ENCODE results near the gene SLC2A6.

Gene SLC2A6, protein sequence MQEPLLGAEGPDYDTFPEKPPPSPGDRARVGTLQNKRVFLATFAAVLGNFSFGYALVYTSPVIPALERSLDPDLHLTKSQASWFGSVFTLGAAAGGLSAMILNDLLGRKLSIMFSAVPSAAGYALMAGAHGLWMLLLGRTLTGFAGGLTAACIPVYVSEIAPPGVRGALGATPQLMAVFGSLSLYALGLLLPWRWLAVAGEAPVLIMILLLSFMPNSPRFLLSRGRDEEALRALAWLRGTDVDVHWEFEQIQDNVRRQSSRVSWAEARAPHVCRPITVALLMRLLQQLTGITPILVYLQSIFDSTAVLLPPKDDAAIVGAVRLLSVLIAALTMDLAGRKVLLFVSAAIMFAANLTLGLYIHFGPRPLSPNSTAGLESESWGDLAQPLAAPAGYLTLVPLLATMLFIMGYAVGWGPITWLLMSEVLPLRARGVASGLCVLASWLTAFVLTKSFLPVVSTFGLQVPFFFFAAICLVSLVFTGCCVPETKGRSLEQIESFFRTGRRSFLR

DNA sequence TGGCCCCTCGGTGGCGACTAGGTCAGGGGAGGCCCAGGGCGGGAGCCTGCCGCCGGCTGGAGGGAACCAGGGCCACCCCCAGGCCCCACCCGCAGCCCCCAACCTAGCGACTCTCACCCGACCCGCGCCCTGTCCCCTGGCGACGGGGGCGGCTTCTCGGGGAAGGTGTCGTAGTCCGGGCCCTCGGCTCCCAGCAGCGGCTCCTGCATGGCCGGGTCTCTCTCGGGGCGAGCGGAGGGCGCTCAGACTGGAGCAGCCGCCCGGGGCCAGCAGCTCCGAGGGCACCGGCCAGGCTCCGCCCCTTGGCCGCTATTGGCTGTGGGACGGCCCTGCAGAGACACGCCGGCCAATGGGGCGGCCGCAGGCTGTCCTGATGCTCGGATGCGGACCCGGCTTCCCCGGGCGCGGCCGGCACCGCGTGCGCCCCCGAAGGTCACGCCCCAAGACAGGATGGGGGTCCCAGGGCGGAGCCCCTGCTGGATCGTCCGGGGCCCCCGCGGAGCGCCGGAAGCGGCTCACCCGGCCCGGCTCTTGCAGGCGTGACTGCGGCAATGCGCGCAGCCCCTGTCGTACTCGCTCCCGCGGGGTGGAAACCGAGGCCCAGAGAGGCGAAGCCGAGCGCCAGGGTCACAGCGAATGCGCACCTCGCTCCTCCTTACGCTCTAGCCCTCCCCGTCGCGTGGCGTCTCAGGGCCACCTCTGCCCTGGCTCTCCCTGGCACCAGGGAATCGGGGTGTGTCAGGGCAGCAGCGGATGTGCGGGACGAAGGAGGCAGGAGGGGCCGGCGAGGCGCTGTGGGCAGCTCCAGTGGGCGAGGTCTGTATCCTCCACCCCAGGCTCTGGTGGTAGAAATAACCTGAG is at the start of gene SLC2A6:
Gene SLC2A6, minus strand, starts transcription at position 249 of the 861 bp plus-strand sequence. Its CDS starts 40 bp downstream, at position 209.
- DNase-seq (ENCODE audit: low read depth): peak; percentile 86

DNA sequence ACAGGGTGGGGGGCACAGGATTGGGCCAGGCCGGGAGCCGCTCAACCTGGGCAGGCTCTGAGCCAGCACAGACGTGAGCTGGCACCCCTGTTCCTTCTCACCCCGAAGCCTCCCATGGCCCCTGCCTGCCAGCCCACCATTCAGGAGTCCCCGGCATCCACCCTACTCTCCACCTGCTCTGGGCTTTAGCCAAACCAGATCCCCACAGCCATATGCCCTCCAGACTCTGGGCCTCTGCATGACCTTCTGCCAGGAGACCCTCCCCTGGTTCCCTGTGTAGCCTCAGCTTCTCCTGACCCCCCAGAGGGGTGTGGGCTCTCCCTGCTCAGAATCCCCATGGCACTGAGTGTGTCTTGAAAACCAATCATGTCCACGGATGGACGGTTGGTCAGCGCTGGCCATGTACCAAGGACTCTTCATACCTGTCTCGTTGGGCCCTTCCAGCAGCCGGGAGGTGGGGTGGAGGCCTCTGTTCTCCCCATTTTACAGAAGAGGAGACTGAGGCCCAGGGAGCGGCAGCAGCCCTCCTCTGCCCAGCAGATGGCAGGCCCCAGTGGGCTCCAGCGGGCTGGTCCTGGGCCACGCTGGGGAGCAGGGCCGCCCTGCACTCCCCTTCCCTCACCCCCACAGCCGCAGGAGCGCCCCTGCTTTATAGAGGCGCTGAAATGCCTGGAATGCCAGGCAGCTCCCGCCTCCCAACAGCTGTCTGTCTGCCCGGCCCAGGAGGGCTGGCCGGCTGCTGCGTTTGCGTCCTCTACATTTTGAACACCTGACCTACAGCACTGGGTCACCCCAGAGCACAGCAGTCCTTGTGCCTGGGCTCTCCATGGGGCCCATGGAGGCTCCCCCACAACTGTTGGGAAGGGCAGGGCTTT is 49.3 kb upstream of the SLC2A6 start:
- no peak for DNase-seq (ENCODE audit: low read depth)

DNA sequence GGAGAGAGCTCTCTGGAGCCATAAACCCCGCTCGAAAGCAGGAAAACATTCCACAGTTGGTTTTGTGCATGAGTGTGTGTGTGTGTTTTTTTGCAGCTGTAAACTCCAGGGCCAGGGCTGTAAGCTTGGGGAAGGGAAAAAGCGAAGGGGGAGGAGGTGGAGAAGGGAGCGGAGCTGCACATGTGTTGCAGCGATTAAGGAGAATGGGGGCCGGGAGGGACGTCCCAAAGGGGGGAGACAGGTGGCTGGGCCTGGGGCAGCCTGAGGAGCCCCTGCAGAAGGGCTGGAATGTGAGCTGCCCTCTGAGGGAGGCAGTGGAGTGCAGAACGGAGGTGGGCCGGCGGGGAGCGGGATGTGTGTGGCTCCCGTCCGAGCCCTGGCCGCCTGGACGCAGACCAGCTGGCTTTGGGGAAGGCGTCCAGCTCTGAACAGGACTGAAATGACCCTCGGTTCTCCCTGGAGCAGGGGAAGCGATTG is 48.6 kb upstream of the SLC2A6 start:
- DNase-seq (ENCODE audit: low read depth): no peak

DNA sequence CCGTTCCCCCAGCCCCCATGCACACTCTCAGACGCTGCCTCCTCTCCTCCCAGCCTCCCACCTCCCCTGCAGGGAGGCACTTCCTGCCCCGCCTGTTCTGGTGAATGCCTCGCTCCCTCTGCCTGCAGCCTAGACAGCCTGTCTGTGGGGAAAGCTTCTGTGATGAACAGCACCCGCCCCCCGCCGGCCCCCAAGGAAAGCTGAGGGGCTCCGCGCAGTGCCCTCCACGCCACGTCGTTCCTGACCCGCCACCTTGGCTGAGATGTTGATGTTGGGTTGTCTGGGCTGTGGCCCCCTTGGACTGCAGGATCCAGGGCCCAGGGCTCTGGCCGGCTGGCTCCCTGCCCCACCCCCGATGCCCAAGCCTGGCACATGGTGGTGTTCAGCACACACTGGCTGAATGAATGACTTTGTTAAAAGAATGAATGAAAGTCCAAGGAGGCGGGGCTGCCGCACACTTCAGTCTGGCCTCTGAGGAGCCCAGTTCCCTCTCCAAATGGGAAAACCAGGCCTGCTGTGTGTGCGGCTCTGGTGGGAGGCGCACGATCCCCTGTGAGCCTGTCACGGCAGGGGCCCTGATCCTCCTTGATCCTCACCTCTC is 47.9 kb upstream of the SLC2A6 start:
- no peak for DNase-seq (ENCODE audit: low read depth)

DNA sequence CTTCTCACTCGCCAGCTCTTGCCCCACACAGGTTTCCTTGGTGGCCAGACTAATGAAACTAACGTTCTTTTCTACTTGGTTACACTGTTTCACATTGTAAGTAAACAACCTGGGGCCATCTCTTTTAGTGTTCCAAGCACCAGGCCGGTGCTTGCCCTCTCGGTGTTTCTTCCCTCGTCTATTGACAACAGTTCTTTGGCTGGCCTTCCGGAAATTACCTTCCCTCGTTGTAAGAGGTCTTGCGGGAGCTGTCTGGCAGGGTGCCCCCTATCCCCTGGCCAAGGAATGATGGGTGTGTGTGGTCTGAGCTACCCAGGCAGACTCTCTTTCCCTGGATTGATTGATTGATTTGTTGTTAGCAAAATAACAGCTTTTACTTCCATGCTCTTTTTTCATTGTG is 46.8 kb upstream of the SLC2A6 start:
- no peak for DNase-seq (ENCODE audit: low read depth)

DNA sequence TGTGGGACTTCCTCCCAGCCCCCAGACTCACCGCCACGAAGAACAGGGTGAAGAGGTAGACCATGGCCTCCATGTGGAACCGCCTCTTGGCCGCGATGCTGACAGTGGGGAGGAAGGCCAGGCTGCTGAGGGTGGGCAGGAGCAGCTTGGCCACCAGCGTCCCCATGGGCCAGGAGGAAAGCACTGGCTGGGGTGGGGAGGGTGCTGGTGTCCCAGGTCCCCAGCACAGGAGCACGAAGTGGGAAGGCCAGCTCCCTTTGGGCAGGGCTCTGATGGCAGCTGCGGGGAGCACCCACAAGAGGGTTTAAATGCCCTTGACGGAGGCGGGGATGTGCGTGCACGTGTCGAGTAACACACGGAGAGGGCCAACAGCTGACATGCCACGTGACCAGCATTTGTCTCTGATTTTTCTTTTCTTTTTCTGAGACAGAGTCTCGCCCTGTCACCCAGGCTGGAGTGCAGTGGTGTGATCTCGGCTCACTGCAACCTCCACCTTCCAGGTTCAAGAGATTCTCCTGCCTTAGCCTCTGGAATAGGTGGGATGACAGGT is 45.9 kb upstream of the SLC2A6 start, which contains the start of gene MYMK:
Gene MYMK, minus strand, starts transcription at position 281 of the 550 bp plus-strand sequence. Its CDS starts 115 bp downstream, at position 166.
- DNase-seq (ENCODE audit: low read depth): no peak

DNA sequence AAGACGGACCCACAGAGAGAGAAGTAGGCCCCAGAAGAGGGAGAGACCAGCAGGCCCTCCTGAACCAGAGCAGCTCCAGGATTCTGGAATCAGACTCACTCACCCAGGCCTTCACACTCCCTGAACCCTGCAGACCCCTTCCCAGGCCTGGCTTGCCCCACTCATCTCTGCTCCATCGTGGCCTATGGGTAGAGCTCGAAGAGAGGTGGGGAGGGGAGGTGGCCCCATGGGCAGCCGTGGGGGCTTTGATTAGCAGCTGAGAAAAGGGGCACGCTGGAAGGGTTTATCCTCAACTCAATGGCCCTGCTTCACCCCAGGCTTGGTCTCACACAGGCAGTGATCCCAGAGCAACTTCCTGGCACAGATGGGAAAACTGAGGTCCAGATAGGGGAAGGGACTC is 45.2 kb upstream of the SLC2A6 start:
- DNase-seq (ENCODE audit: low read depth): no peak

DNA sequence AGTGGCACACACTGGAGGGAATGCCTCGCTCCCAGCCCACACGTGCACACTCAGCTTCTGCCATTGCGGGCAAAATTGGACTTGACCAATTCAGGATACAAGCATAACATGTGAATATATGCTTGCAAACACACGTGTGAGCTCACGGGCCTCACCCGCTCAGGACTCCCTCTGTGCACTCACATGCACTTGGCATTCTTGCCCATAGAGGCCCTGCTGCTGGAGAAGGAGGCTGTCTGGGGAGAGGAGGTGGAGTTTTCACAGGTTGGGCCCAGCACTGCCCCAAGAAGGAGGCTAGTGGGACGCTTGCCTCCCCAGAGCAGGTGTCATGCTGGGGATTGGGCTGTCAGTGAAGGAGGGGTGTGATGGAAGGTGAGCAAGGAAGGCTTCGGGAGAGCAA is 44.2 kb upstream of the SLC2A6 start:
- no peak for DNase-seq (ENCODE audit: low read depth)

DNA sequence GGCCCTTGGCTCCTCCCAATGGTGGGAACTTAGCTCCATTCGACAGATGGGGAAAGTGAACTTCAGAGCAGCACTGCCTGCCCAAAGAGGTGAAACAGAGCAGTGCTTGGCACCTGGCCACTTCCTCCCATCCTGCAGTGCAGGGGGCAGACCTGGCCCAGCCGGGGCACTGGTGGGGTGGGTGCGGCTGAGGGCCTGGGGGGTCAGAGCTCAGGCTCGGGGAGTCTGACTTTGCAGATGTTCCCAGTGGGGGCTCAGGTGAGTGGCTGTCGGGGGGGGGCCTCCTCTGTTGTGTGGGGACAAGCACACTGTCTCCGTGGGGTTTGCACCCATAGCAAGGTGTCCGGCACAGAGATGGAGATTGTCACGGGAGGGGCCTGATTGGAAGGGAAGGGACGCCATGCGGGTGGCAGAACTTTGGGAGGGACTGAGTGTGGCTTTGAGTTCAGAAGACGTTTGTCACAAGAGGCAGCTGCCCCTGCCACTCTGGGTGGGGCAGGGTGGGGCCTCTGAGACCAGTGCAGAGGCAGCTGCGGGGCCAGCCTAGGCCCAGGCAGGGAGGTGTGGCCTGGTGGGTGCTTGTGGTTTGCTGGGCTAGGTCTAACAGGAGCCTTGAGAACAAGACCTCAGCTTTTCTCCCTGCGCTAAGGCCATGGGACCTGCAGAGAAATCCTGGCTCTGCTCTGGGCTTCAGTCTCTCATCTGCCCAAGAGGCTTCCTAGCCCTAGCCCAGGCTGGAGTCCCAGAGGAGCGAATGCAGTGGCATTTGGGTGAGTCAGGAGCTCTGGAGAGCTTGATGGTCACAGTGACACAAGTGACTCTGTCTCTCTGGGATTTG is 43.4 kb upstream of the SLC2A6 start:
- DNase-seq (ENCODE audit: low read depth): no peak

DNA sequence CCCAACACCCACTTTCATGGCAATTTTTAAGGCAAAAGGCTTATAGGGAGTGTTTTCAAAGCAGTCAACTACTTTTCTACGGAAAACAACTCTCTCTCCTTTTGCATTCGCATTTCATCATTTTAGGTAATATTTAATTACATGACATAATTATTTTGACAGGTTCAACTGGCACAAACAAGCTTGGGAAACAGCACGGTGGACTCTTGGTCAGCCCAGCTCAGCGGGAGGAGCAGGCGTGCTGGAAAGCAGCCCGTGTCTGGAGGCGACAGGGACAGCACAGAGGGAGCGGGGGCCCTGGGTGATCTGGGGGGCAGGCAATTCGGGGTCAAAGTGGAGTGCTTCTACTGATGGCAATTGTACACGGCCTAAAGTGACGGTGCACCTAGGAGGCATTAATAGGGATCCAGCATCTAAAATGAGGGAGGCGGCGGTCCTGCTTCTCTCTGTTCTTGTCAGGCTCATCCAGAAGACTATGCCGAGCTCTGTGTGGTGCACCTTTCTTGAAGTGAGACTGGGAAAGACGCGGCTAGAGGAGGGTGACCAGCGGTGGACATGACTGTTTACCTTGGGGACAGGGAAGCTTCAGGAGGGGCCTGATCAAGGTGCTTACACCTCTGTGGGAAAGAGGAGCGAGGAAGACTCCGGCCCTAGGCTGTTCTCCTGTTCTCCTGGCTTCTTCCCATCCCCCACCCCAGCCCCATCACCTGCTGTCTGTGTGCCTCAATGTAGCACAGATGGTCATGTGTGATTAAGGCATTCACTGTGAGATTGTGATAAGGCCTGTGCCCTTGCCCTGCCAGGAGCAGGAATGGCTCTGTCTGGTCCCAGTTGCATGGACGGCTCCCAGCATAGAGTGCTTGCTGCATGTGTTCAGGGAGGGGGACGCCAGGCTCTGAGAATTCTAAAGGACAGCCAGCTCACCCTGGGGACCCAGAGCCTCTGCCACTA is 42.5 kb upstream of the SLC2A6 start:
- no peak for DNase-seq (ENCODE audit: low read depth)

DNA sequence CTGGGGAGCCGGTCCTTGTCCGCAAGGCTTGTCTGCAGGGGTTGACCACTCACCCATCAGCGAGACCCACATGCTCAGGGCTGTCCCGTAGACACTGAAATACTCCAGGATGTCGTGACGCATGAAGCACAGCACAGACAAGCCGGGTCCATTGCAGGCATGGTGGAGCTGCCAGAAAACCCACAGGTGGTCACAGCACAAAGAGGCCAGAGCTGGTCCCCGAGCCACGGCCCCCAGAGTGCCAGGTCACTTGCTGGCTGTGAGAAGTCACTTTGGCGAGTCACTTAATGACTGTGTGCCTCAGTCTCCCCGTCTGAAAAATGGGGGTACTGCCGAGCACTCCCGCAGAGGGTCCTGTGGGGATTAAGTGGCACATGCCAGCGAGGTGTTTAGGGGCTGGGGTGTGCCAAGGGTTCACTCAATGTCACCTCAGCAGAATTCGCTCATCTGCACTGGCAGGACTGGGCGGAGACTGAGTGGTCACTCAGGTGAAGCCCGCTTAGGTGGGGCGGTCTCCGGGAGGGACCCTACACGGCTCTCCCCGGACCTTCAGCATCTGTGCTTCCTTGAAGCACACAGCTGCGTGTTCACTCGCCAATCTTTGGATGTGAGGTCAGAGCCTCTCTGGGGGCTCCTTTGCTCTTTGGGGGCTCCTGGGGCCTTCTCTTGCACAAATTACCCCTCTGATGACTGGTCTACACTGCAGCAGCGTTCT is 41.4 kb upstream of the SLC2A6 start:
- DNase-seq (ENCODE audit: low read depth): no peak

DNA sequence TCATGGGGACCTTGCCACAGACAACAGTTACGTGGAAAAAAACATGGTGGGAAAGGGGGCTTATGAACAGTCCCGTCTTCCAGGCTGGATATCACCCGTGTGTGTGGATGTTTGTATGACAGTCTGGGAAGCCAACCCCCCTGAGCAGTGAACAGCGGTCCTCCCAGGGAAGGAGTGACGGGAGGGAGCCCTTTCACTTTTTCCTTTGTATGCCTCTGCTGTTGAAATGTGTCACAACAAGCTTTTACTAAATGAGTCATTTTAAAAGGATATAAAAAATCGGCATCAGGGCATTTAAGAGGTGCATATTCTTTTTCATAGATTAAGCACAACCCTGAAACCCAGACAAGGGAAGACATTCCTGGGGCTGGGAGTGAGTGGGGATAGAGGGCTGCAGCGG is 40.8 kb upstream of the SLC2A6 start:
- peak; percentile 13 for DNase-seq (ENCODE audit: low read depth)

DNA sequence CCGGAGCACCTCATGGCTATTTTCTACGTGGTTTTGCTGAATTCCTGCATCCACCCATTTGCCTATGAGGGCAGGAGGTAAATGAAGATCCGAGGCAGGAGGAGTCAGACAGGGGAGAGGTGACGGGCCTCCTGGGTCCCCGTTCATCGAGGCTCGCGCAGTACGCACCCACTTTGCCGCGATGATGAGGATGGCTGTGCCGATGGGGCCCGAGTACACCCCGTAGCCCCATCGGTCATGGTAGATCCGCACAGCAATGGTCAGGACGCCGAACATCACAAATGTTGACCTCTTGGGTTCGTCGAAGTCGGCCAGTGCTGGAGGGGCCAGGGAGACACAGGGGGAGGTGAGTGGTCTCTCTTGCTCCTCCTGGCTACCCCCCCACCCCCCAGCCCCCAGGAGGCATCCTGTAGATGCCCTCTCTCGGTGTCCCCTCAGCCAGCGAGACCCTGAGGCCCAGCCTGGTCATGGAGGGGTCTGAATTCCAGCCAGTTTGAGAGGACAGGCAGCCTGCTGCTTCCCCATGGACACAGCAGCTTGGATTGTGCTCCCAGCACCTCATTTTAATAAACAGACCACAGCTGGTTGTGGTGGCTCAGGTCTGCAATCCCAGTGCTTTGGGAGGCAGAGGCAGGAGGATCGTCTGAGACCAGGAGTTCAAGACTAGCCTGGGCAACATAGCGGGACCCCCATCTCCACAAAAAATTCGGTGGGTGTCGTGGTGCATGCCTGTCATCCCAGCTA is 40.0 kb upstream of the SLC2A6 start:
- DNase-seq (ENCODE audit: low read depth): no peak

DNA sequence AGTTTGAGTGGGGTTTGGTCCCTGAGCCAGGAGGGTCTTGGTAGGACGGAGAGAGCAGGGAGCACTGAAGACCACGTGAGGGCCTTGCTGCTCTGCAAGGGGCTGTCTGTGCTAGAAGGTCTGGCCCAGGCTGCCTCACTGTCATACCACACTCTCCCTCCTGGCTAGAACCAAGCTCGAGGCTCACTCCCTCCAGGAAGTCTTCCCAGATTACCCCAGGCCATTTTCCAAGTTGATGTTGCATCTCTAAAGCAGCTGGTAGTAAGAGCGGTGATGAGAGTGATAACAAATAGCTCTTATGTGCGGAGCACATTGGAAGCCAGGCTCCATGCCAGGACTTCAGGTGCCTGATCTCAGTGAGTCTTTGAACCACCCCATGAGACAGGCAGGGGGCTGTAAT is 39.3 kb upstream of the SLC2A6 start:
- DNase-seq (ENCODE audit: low read depth): no peak

DNA sequence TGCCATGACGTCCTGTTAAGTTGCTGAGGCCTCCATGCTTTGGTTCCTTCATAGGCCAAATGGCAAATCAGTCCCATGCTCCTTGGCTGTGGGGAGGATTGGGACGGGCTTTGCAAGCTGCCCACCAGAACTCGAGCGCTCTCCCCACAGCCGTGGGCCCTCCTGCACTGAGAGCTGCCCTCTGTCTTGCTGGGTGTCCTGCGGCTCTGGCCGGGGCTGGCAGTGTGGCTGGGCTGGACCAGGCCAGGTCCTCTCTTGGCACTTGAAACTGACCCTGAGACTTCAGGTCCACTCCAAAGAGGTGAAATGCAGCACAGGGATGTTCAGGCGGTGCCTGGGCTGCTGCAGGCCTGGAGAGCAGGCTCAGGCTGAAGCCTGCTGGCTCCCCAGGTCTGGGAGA is 38.8 kb upstream of the SLC2A6 start:
- no peak for DNase-seq (ENCODE audit: low read depth)

DNA sequence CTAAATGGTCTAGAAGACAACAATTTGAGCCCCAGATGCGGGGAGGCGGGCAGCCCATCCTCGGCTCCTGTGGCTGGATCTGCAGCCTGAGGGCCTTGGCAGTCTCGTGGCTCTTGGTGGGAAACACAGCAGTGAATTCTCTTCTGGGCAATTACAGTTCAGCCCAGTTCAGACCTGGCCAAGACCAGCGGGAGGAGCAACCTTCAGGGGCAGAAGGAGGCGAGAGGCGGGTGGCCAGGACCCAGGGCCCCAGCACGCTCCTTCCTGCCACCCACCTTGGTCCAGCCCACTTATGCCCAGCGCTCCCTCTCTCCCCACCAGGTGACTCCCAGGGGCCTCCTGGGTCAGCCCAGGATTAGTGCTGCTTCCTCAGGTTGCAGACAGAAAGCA is 38.1 kb upstream of the SLC2A6 start:
- no peak for DNase-seq (ENCODE audit: low read depth)

DNA sequence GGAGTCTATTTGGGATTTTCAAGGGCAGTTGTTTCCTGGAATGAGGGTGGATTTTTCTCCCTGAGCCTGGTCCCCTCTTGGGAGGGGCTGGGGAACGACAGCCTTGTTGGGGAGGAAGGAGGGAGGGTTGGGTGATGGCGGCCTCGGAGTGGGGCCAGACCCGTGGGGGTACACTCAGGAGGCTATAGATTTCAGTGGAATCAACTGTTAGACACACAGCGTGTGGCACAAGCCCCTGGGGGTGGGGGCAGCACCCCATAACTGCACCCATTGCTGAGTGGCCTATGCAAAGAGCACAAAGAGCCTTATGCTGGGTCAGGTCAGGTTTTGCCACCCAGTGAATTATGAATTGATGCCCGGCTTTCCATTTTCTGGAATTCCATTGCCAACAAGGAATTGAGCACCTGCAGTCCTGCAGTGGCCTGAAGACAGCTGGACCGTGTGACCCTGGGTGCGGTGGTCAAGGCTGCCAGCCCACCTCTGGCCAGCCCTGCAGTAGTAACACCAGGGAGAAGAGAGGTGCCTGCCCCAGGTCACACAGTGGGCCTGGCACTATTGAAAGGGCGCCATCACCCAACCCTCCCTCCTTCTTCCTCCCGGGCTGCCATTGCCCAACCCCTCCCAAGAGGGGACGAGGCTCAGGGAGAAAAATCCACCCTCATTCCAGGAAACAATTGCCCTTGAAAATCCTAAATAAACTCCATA is 37.5 kb upstream of the SLC2A6 start:
- DNase-seq (ENCODE audit: low read depth): no peak

All from EH (cell line).